Measurements from ENCODE around the gene EGR2. TPM values are rescaled to one million over a fixed set of nuclear protein-coding genes. Genes with fewer than 3 reads are reported as not detected.

The EGR2 gene
- polyA plus RNA-seq, 4 donors, result 0.45 to 5.4 (median 0.88) TPM

GRCh38 chr10:62806251-62806650 lies 9.9 kb downstream of the EGR2 start:
- DNase-seq (no peak), FAIRE-seq (no peak)
- WGBS, 3 donors, result 3 to 15% (median 6%) methylated on average over 1 of the region's 1 CpG
- no peaks in the 10 kb centered on the region for H3K27me3 ChIP-seq (ENCODE audit: control insufficient read depth in 3 of 3, insufficient read depth in 3 of 3, low read length in 3 of 3)
- H3K36me3 ChIP-seq (ENCODE audit: control insufficient read depth in 3 of 3, insufficient read depth in 2 of 3, low read depth in 1 of 3, low read length in 3 of 3), result peaks cover 0 to 2% (median 0%) of the 10 kb centered on the region in 3 donors
- H3K27ac ChIP-seq (ENCODE audit: low read depth in 1 of 3, low read length in 2 of 3), result no peak overlapping the region
- H3K4me3 ChIP-seq (ENCODE audit: low read depth in 1 of 3, low read length in 3 of 3), result peak overlapping the region in 2 of 3 donors; percentile 61 to 79
- no peaks in the 10 kb centered on the region for H3K9me3 ChIP-seq (ENCODE audit: control insufficient read depth in 2 of 2, insufficient read depth in 1 of 2, low read depth in 1 of 2, low read length in 1 of 2)
- H3K4me1 ChIP-seq (ENCODE audit: control insufficient read depth in 3 of 3, insufficient read depth in 2 of 3, low read depth in 1 of 3, low read length in 2 of 3), result peaks cover 0 to 4% (median 0%) of the 10 kb centered on the region in 3 donors

- peak; percentile 48 to 57 for DNase-seq
- Histone ChIP-seq H3K27ac (ENCODE audit: low read depth in 1 of 3, low read length in 2 of 3) (peak overlapping the region; percentile 90 to 98 (median 92)), H3K4me1 (ENCODE audit: control insufficient read depth in 3 of 3, insufficient read depth in 2 of 3, low read depth in 1 of 3, low read length in 2 of 3) (peaks cover 0 to 4% (median 0%) of the 10 kb centered on the region in 3 donors), H3K4me3 (ENCODE audit: low read depth in 1 of 3, low read length in 3 of 3) (peak overlapping the region; percentile 61 to 99 (median 79)), H3K36me3 (ENCODE audit: control insufficient read depth in 3 of 3, insufficient read depth in 2 of 3, low read depth in 1 of 3, low read length in 3 of 3) (peaks cover 0 to 2% (median 0%) of the 10 kb centered on the region in 3 donors), H3K9me3 (ENCODE audit: control insufficient read depth in 2 of 2, insufficient read depth in 1 of 2, low read depth in 1 of 2, low read length in 1 of 2) (no peaks in the 10 kb centered on the region), H3K27me3 (ENCODE audit: control insufficient read depth in 3 of 3, insufficient read depth in 3 of 3, low read length in 3 of 3) (no peaks in the 10 kb centered on the region)
- FAIRE-seq, result no peak
- WGBS, 3 donors, result 1 to 3% (median 2%) methylated on average over 65 to 77 of the region's 77 CpGs
Measured at GRCh38 chr10:62805231-62806099, 10.7 kb downstream of the EGR2 start.

GRCh38 chr10:62804356-62805230 lies 11.6 kb downstream of the EGR2 start, which contains the start of gene ADO:
Gene ADO (plus strand): TSS chr10:62804720. CDS start chr10:62805060, 340 bp downstream.
- peak; percentile 80 to 94 for DNase-seq
- no peak for FAIRE-seq
- peaks cover 0 to 2% (median 0%) of the 10 kb centered on the region in 3 donors for H3K36me3 ChIP-seq (ENCODE audit: control insufficient read depth in 3 of 3, insufficient read depth in 2 of 3, low read depth in 1 of 3, low read length in 3 of 3)
- 0% methylated on average over 63 to 87 of the region's 87 CpGs for WGBS, 3 donors
- H3K4me1 ChIP-seq (ENCODE audit: control insufficient read depth in 3 of 3, insufficient read depth in 2 of 3, low read depth in 1 of 3, low read length in 2 of 3), result peaks cover 0 to 4% (median 0%) of the 10 kb centered on the region in 3 donors
- peak within 1 kb of the TSS; percentile 90 to 98 (median 92) for H3K27ac ChIP-seq (ENCODE audit: low read depth in 1 of 3, low read length in 2 of 3)
- H3K4me3 ChIP-seq (ENCODE audit: low read depth in 1 of 3, low read length in 3 of 3), result peak within 1 kb of the TSS; percentile 61 to 99 (median 79)
- H3K9me3 ChIP-seq (ENCODE audit: control insufficient read depth in 2 of 2, insufficient read depth in 1 of 2, low read depth in 1 of 2, low read length in 1 of 2), result no peaks in the 10 kb centered on the region
- H3K27me3 ChIP-seq (ENCODE audit: control insufficient read depth in 3 of 3, insufficient read depth in 3 of 3, low read length in 3 of 3), result no peaks in the 10 kb centered on the region

GRCh38 chr10:62803724-62804355 lies 12.3 kb downstream of the EGR2 start:
- H3K9me3 ChIP-seq (ENCODE audit: control insufficient read depth in 2 of 2, insufficient read depth in 1 of 2, low read depth in 1 of 2, low read length in 1 of 2), result no peaks in the 10 kb centered on the region
- H3K4me3 ChIP-seq (ENCODE audit: low read depth in 1 of 3, low read length in 3 of 3), result peak overlapping the region; percentile 61 to 99 (median 79)
- H3K36me3 ChIP-seq (ENCODE audit: control insufficient read depth in 3 of 3, insufficient read depth in 2 of 3, low read depth in 1 of 3, low read length in 3 of 3), result peaks cover 0 to 2% (median 0%) of the 10 kb centered on the region in 3 donors
- FAIRE-seq (no peak), DNase-seq (no peak)
- 33 to 59% (median 45%) methylated on average over 9 to 11 of the region's 11 CpGs for WGBS, 3 donors
- H3K27ac ChIP-seq (ENCODE audit: low read depth in 1 of 3, low read length in 2 of 3), result peak overlapping the region; percentile 90 to 98 (median 92)
- H3K27me3 ChIP-seq (ENCODE audit: control insufficient read depth in 3 of 3, insufficient read depth in 3 of 3, low read length in 3 of 3), result no peaks in the 10 kb centered on the region
- H3K4me1 ChIP-seq (ENCODE audit: control insufficient read depth in 3 of 3, insufficient read depth in 2 of 3, low read depth in 1 of 3, low read length in 2 of 3), result peaks cover 0 to 4% (median 0%) of the 10 kb centered on the region in 3 donors

GRCh38 chr10:62801871-62802270 lies 14.3 kb downstream of the EGR2 start:
- H3K27me3 ChIP-seq (ENCODE audit: control insufficient read depth in 3 of 3, insufficient read depth in 3 of 3, low read length in 3 of 3), result no peaks in the 10 kb centered on the region
- no peak overlapping the region for H3K27ac ChIP-seq (ENCODE audit: low read depth in 1 of 3, low read length in 2 of 3)
- H3K4me3 ChIP-seq (ENCODE audit: low read depth in 1 of 3, low read length in 3 of 3), result no peak overlapping the region
- H3K36me3 ChIP-seq (ENCODE audit: control insufficient read depth in 3 of 3, insufficient read depth in 2 of 3, low read depth in 1 of 3, low read length in 3 of 3), result peaks cover 0 to 2% (median 1%) of the 10 kb centered on the region in 3 donors
- 48 to 80% (median 66%) methylated on average over 3 of the region's 3 CpGs for WGBS, 3 donors
- FAIRE-seq, result no peak
- peak in 1 of 2 donors; percentile 37 for DNase-seq
- no peaks in the 10 kb centered on the region for H3K9me3 ChIP-seq (ENCODE audit: control insufficient read depth in 2 of 2, insufficient read depth in 1 of 2, low read depth in 1 of 2, low read length in 1 of 2)
- peaks cover 0 to 4% (median 0%) of the 10 kb centered on the region in 3 donors for H3K4me1 ChIP-seq (ENCODE audit: control insufficient read depth in 3 of 3, insufficient read depth in 2 of 3, low read depth in 1 of 3, low read length in 2 of 3)

GRCh38 chr10:62796896-62797295 lies 19.3 kb downstream of the EGR2 start:
- DNase-seq (no peak), FAIRE-seq (no peak)
- Histone ChIP-seq H3K4me1 (ENCODE audit: control insufficient read depth in 3 of 3, insufficient read depth in 2 of 3, low read depth in 1 of 3, low read length in 2 of 3) (no peaks in the 10 kb centered on the region), H3K27ac (ENCODE audit: low read depth in 1 of 3, low read length in 2 of 3) (no peak overlapping the region), H3K36me3 (ENCODE audit: control insufficient read depth in 3 of 3, insufficient read depth in 2 of 3, low read depth in 1 of 3, low read length in 3 of 3) (peaks cover 0 to 1% (median 0%) of the 10 kb centered on the region in 3 donors), H3K9me3 (ENCODE audit: control insufficient read depth in 2 of 2, insufficient read depth in 1 of 2, low read depth in 1 of 2, low read length in 1 of 2) (no peaks in the 10 kb centered on the region), H3K4me3 (ENCODE audit: low read depth in 1 of 3, low read length in 3 of 3) (no peak overlapping the region), H3K27me3 (ENCODE audit: control insufficient read depth in 3 of 3, insufficient read depth in 3 of 3, low read length in 3 of 3) (peaks cover 0 to 3% (median 0%) of the 10 kb centered on the region in 3 donors)
- WGBS, 3 donors, result 26 to 55% (median 40%) methylated on average over 3 of the region's 3 CpGs

- Histone ChIP-seq H3K4me1 (ENCODE audit: control insufficient read depth in 3 of 3, insufficient read depth in 2 of 3, low read depth in 1 of 3, low read length in 2 of 3) (no peaks in the 10 kb centered on the region), H3K4me3 (ENCODE audit: low read depth in 1 of 3, low read length in 3 of 3) (no peak overlapping the region), H3K27me3 (ENCODE audit: control insufficient read depth in 3 of 3, insufficient read depth in 3 of 3, low read length in 3 of 3) (peaks cover 0 to 3% (median 0%) of the 10 kb centered on the region in 3 donors), H3K36me3 (ENCODE audit: control insufficient read depth in 3 of 3, insufficient read depth in 2 of 3, low read depth in 1 of 3, low read length in 3 of 3) (peaks cover 0 to 1% (median 0%) of the 10 kb centered on the region in 3 donors), H3K27ac (ENCODE audit: low read depth in 1 of 3, low read length in 2 of 3) (no peak overlapping the region), H3K9me3 (ENCODE audit: control insufficient read depth in 2 of 2, insufficient read depth in 1 of 2, low read depth in 1 of 2, low read length in 1 of 2) (no peaks in the 10 kb centered on the region)
- DNase-seq, result no peak
- no peak for FAIRE-seq
- WGBS, 3 donors, result 83 to 94% (median 90%) methylated on average over 4 of the region's 4 CpGs
Measured at GRCh38 chr10:62795762-62796161, 20.4 kb downstream of the EGR2 start.

- Histone ChIP-seq H3K4me1 (ENCODE audit: control insufficient read depth in 3 of 3, insufficient read depth in 2 of 3, low read depth in 1 of 3, low read length in 2 of 3) (no peaks in the 10 kb centered on the region), H3K36me3 (ENCODE audit: control insufficient read depth in 3 of 3, insufficient read depth in 2 of 3, low read depth in 1 of 3, low read length in 3 of 3) (peaks cover 0 to 1% (median 0%) of the 10 kb centered on the region in 3 donors), H3K27me3 (ENCODE audit: control insufficient read depth in 3 of 3, insufficient read depth in 3 of 3, low read length in 3 of 3) (peaks cover 0 to 7% (median 0%) of the 10 kb centered on the region in 3 donors), H3K4me3 (ENCODE audit: low read depth in 1 of 3, low read length in 3 of 3) (no peak overlapping the region), H3K27ac (ENCODE audit: low read depth in 1 of 3, low read length in 2 of 3) (no peak overlapping the region), H3K9me3 (ENCODE audit: control insufficient read depth in 2 of 2, insufficient read depth in 1 of 2, low read depth in 1 of 2, low read length in 1 of 2) (no peaks in the 10 kb centered on the region)
- DNase-seq (no peak), FAIRE-seq (no peak)
Measured at GRCh38 chr10:62795100-62795499, 21.1 kb downstream of the EGR2 start.
